OCI-LY3 (cell line): ENCODE data around the gene PPM1A.
A peak's percentile ranks its signal among the peaks of the same experiment; 100 is the strongest.

Source experiments
- H2AFZ ChIP-seq: fragments of 200-600, 300-600 bp; shearing (Covaris generic); 2 replicates; pipeline ENCODE4 v1.6.0; 2014; ENCODE audit warnings: antibody characterized with exemption, low read depth, low read length
- H3K27ac ChIP-seq: fragments of 200-600, 300-600 bp; sonication (generic); 2 replicates; pipeline ENCODE4 v1.5.1; 2014; ENCODE audit warnings: mild to moderate bottlenecking, low read length, moderate library complexity, mixed read lengths
- H3K27me3 ChIP-seq: fragments of 200-600, 300-600 bp; sonication (generic); 2 replicates; pipeline ENCODE4 v1.6.1; 2014; ENCODE audit warnings: low read depth, low read length, mixed read lengths
- H3K36me3 ChIP-seq: fragments of 200-600, 300-600 bp; sonication (generic); replicated peaks from 2 replicates; pipeline ENCODE3; 2014; ENCODE audit warnings: low read depth, low read length, mixed read lengths
- H3K4me1 ChIP-seq: fragments of 300-600, 200-600 bp; sonication (generic); 2 replicates; pipeline ENCODE4 v1.6.1; 2014; ENCODE audit warnings: low read length, mixed read lengths
- H3K4me2 ChIP-seq: fragments of 200-600, 300-600 bp; sonication (generic); 2 replicates; pipeline ENCODE4 v1.6.1; 2014; ENCODE audit warnings: low read length, mixed read lengths
- H3K4me3 ChIP-seq: fragments of 300-600, 200-600 bp; sonication (generic); 2 replicates; pipeline ENCODE4 v1.5.1; 2014; ENCODE audit warnings: antibody characterized with exemption, mild to moderate bottlenecking, low read length, moderate library complexity
- H3K79me2 ChIP-seq: fragments of 300-600, 200-600 bp; shearing (Covaris generic); 2 replicates; pipeline ENCODE4 v1.6.1; 2014; ENCODE audit warnings: mild to moderate bottlenecking, low read length, mixed read lengths
- H3K9ac ChIP-seq: fragments of 300-600, 200-600 bp; shearing (Covaris generic); 2 replicates; pipeline ENCODE4 v1.6.0; 2014; ENCODE audit warnings: mild to moderate bottlenecking, low read length, moderate library complexity
- H3K9me3 ChIP-seq: fragments of 200-600, 300-600 bp; shearing (Covaris generic); 2 replicates; pipeline ENCODE4 v1.6.1; 2014; ENCODE audit warnings: low read length, mixed read lengths; ENCODE audit not compliant: insufficient read depth
- H4K20me1 ChIP-seq: fragments of 200-600, 300-600 bp; sonication (generic); 2 replicates; pipeline ENCODE4 v1.6.1; 2016; ENCODE audit warnings: low read length, mixed read lengths; ENCODE audit not compliant: insufficient read depth
- EZH2phosphoT487 ChIP-seq: fragments of 200-600 bp; shearing (Covaris generic); IDR thresholded peaks from 2 replicates; pipeline ENCODE4 v1.6.1; 2018; ENCODE audit warnings: antibody characterized with exemption, mixed run types, low read depth
- TF ChIP-seq, protein P1 (sequence below): fragments of 200-600, 300-600 bp; sonication (generic); IDR thresholded peaks from 2 replicates; pipeline ENCODE4 v1.5.1; 2014; ENCODE audit warnings: antibody characterized with exemption, low read length, low read depth

Gene PPM1A

DNA sequence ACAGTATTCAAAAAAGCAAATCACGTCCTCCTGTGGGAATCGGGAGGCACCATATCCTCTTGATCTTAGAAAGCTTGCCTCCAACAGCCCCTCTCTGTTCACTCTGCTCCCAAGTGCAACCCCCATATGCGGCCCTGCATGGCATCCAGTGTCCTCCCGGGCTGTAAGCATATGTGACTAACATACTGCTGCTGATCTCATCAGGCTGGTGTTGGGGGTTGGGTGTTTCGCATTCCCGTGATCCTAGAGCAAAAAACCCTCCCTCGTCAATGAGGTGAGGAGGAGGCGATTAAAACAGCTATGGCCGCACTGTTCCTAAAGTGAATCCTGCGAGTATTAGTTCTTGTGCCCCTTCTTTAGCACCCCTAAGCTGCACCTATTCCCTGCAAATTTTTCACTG, 28.1 kb upstream of the PPM1A start:
- Histone ChIP-seq H3K79me2 (no peaks in the 10 kb centered on the region), H3K36me3 (no peaks in the 10 kb centered on the region), H3K4me1 (peaks cover 77% of the 10 kb centered on the region), H4K20me1 (no peaks in the 10 kb centered on the region), H3K4me3 (no peak overlapping the region), H3K9ac (peak overlapping the region; percentile 52; the same call in 1 of the 2 replicates), H3K9me3 (no peaks in the 10 kb centered on the region), H3K4me2 (peak overlapping the region; percentile 53), H3K27me3 (no peaks in the 10 kb centered on the region), H3K27ac (peak overlapping the region; percentile 87), H2AFZ (0 out of 2 replicates have a peak overlapping the region, but pooled peaks have one; percentile 51)
- no peak for TF ChIP-seq EZH2phosphoT487
- TF ChIP-seq, protein P1, sequence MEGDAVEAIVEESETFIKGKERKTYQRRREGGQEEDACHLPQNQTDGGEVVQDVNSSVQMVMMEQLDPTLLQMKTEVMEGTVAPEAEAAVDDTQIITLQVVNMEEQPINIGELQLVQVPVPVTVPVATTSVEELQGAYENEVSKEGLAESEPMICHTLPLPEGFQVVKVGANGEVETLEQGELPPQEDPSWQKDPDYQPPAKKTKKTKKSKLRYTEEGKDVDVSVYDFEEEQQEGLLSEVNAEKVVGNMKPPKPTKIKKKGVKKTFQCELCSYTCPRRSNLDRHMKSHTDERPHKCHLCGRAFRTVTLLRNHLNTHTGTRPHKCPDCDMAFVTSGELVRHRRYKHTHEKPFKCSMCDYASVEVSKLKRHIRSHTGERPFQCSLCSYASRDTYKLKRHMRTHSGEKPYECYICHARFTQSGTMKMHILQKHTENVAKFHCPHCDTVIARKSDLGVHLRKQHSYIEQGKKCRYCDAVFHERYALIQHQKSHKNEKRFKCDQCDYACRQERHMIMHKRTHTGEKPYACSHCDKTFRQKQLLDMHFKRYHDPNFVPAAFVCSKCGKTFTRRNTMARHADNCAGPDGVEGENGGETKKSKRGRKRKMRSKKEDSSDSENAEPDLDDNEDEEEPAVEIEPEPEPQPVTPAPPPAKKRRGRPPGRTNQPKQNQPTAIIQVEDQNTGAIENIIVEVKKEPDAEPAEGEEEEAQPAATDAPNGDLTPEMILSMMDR: no peak

DNA sequence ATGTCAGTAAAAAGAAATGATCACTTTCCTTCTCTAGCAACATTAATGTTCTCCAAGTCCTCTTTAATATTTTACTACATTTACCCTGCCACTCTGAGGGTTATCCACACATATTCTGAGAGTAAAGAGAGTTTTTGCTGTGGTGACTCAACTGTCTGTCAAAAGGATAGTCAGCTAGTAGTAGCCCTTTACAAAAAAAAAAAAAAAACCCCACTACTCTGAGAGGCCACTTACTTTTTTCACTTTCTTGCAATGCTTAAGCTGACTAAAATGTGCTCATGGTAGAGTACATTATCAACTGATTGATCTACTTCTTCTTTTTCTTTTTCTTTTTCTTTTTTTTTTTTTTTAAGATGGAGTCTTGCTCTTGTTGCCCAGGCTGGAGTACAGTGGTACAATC, 27.6 kb upstream of the PPM1A start:
- no peak for TF ChIP-seq EZH2phosphoT487
- TF ChIP-seq, protein P1: no peak
- no peak overlapping the region for H3K4me3 ChIP-seq
- H3K4me1 ChIP-seq: peaks cover 72% of the 10 kb centered on the region
- no peaks in the 10 kb centered on the region for H3K79me2 ChIP-seq
- peak overlapping the region; percentile 12; the same call in 1 of the 2 replicates for H3K4me2 ChIP-seq
- H3K36me3 ChIP-seq: no peaks in the 10 kb centered on the region
- peak overlapping the region; percentile 87 for H3K27ac ChIP-seq
- H4K20me1 ChIP-seq: no peaks in the 10 kb centered on the region
- H3K9ac ChIP-seq: peak overlapping the region; percentile 52; the same call in 1 of the 2 replicates
- 0 out of 2 replicates have a peak overlapping the region, but pooled peaks have one; percentile 51 for H2AFZ ChIP-seq
- no peaks in the 10 kb centered on the region for H3K27me3 ChIP-seq
- H3K9me3 ChIP-seq: no peaks in the 10 kb centered on the region

DNA sequence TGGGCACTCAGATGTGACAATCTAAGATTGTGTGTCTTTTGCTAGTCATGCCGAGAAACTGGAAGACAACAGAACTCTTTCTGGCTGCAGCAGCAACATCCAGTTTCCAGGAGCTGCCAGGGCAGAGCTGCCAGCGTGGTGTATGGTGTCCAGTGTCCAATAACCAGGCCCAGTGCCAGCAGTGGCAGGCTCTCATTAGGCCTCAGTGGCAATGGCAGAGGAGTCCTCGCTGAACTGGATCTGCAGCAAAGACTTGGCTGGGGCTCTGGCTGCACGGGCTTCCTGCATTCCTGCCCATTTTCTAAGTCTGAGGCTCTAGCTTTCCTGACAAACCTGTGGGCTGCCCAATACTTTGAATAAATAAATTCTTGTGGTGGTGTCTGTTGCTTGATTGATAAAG, 26.2 kb upstream of the PPM1A start:
- peak overlapping the region; percentile 25; the same call in 1 of the 2 replicates for H2AFZ ChIP-seq
- H4K20me1 ChIP-seq: no peaks in the 10 kb centered on the region
- no peaks in the 10 kb centered on the region for H3K36me3 ChIP-seq

DNA sequence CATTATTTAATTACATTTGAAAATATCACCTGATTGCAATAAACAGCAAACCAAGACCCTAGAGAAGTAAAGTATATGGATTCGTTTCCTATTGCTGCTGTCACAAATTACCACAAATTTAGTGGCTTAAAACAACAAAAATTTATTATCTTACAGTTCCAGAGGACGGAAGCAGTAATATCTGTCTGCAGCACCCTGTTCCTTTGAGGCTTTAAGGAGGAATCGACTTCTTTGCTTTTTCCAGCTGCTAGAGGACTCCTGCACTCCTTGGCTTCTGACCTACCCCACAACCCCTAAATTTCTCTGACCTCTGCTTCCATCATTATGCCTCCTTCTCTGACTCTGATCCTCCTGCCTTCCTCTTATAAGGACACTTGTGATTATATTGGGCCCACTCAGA, 23.8 kb upstream of the PPM1A start:
- no peak overlapping the region for H3K4me3 ChIP-seq
- no peak overlapping the region for H3K27ac ChIP-seq
- H3K27me3 ChIP-seq: no peaks in the 10 kb centered on the region
- H3K79me2 ChIP-seq: no peaks in the 10 kb centered on the region
- H3K9ac ChIP-seq: no peak overlapping the region
- no peaks in the 10 kb centered on the region for H4K20me1 ChIP-seq
- no peak overlapping the region for H2AFZ ChIP-seq
- no peaks in the 10 kb centered on the region for H3K36me3 ChIP-seq
- no peak for TF ChIP-seq EZH2phosphoT487
- TF ChIP-seq, protein P1: no peak
- H3K4me1 ChIP-seq: peaks cover 34% of the 10 kb centered on the region
- H3K9me3 ChIP-seq: no peaks in the 10 kb centered on the region
- no peak overlapping the region for H3K4me2 ChIP-seq

More for the DNA sequence above, 26.2 kb upstream of the PPM1A start:
- Histone ChIP-seq H3K27ac (no peak overlapping the region), H3K9me3 (no peaks in the 10 kb centered on the region), H3K79me2 (no peaks in the 10 kb centered on the region), H3K27me3 (no peaks in the 10 kb centered on the region), H3K4me3 (no peak overlapping the region), H3K4me2 (no peak overlapping the region), H3K4me1 (peaks cover 58% of the 10 kb centered on the region), H3K9ac (no peak overlapping the region)
- TF ChIP-seq, protein P1: no peak
- TF ChIP-seq EZH2phosphoT487: no peak
